Measurements from ENCODE around the gene ENTREP1. TPM values are rescaled to one million over a fixed set of nuclear protein-coding genes. Genes with fewer than 3 reads are reported as not detected.

ENTREP1 gene
- total and polyA plus RNA-seq, 2 experiments from 2014 or later = 0.94 to 2.2 TPM

- H3K4me2 ChIP-seq = peak overlapping the region; percentile 95
Measured at GRCh38 chr9:69326261-69326660, 1.2 kb downstream of the ENTREP1 start.

DNA sequence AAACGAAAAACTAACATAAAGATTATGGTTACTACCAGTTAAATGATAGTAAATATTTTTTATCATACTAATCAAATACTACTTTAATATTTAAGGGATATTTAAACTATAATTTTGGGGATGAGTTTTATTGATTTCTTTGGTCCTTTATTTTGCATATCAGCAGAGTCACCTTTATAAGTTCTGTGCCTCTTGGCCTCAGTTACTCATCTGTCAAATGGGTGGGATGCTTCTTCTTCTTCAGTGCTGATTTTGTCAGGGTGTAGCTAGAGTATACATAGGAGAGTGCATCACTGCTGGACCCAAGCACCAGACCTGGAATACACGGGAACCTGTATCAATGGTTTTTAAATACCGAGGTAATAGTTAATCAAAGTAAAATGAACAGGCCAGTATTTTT, 5.6 kb downstream of the ENTREP1 start:
- H3K79me2 ChIP-seq = no peaks in the 10 kb centered on the region
- WGBS (ENCODE audit: low lambda C conversion rate, missing lambda C conversion rate) = 92% methylated on average over 3 of the region's 3 CpGs
- TF ChIP-seq CTCF (IDR thresholded peaks at IDR 0.05; ENCODE audit: poor library complexity) = no peak
- TF ChIP-seq EZH2 (IDR thresholded peaks at IDR 0.05; ENCODE audit: borderline replicate concordance) = no peak
- no peak for TF ChIP-seq EZH2phosphoT487 (IDR thresholded peaks at IDR 0.05; ENCODE audit: low read depth, severe bottlenecking, unreplicated experiment)
- peaks cover 40% of the 10 kb centered on the region for H3K27me3 ChIP-seq
- no peak overlapping the region for H3K4me2 ChIP-seq
- no peaks in the 10 kb centered on the region for H3K9me2 ChIP-seq (replicated peaks; ENCODE audit: insufficient read depth)
- no peaks in the 10 kb centered on the region for H3K9me3 ChIP-seq (ENCODE audit: low read depth)
- no peak overlapping the region for H2AFZ ChIP-seq
- DNase-seq (ENCODE audit: low spot score) = no peak
- H3K4me3 ChIP-seq = no peak overlapping the region
- H4K20me1 ChIP-seq (ENCODE audit: insufficient read depth, poor library complexity, severe bottlenecking) = no peaks in the 10 kb centered on the region
- H3K4me1 ChIP-seq (ENCODE audit: insufficient read depth) = no peaks in the 10 kb centered on the region
- no peaks in the 10 kb centered on the region for H3K36me3 ChIP-seq (replicated peaks; ENCODE audit: insufficient read depth, low read depth)
- no peak overlapping the region for H3K27ac ChIP-seq

More at GRCh38 chr9:69326261-69326660, 1.2 kb downstream of the ENTREP1 start:
- Histone ChIP-seq H3K9me2 (replicated peaks; ENCODE audit: insufficient read depth) (no peaks in the 10 kb centered on the region), H3K36me3 (replicated peaks; ENCODE audit: insufficient read depth, low read depth) (no peaks in the 10 kb centered on the region), H3K4me1 (ENCODE audit: insufficient read depth) (peaks cover 5% of the 10 kb centered on the region), H4K20me1 (ENCODE audit: insufficient read depth, poor library complexity, severe bottlenecking) (no peaks in the 10 kb centered on the region), H3K9me3 (ENCODE audit: low read depth) (no peaks in the 10 kb centered on the region), H3K27ac (no peak overlapping the region), H3K4me3 (no peak overlapping the region), H3K27me3 (peaks cover 62% of the 10 kb centered on the region), H2AFZ (no peak overlapping the region), H3K79me2 (no peaks in the 10 kb centered on the region)
- TF ChIP-seq EZH2 (IDR thresholded peaks at IDR 0.05; ENCODE audit: borderline replicate concordance) (no peak), CTCF (IDR thresholded peaks at IDR 0.05; ENCODE audit: poor library complexity) (no peak), EZH2phosphoT487 (IDR thresholded peaks at IDR 0.05; ENCODE audit: low read depth, severe bottlenecking, unreplicated experiment) (no peak)
- WGBS (ENCODE audit: low lambda C conversion rate, missing lambda C conversion rate) = 57% methylated on average over 7 of the region's 7 CpGs
- no peak for DNase-seq (ENCODE audit: low spot score)

DNA sequence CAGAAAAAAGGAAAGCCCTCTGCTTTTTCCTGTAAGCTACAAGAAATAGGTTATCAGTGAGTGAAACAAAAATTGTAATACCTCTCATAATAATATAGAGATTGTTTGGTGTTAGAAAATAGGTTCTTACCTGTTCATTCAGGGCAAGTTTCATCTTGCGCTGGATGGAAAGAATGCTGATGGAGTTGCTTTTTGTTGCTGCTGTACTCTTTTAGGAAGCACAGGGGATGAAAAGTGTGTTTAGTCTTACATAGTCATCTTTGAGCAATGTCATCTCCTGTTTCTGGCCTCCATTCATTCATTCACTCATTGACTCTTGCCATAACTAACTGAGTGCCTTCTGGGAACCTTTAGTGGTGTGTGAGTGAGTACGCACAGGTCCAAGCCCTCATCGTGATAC, 6.4 kb downstream of the ENTREP1 start:
- H4K20me1 ChIP-seq (ENCODE audit: insufficient read depth, poor library complexity, severe bottlenecking) = no peaks in the 10 kb centered on the region
- no peaks in the 10 kb centered on the region for H3K9me2 ChIP-seq (replicated peaks; ENCODE audit: insufficient read depth)
- no peaks in the 10 kb centered on the region for H3K4me1 ChIP-seq (ENCODE audit: insufficient read depth)
- H3K9me3 ChIP-seq (ENCODE audit: low read depth) = no peaks in the 10 kb centered on the region
- H2AFZ ChIP-seq = no peak overlapping the region
- no peak for TF ChIP-seq EZH2phosphoT487 (IDR thresholded peaks at IDR 0.05; ENCODE audit: low read depth, severe bottlenecking, unreplicated experiment)
- TF ChIP-seq EZH2 (IDR thresholded peaks at IDR 0.05; ENCODE audit: borderline replicate concordance) = no peak
- TF ChIP-seq CTCF (IDR thresholded peaks at IDR 0.05; ENCODE audit: poor library complexity) = no peak
- WGBS (ENCODE audit: low lambda C conversion rate, missing lambda C conversion rate) = 85% methylated on average over 3 of the region's 3 CpGs
- H3K4me3 ChIP-seq = no peak overlapping the region
- no peak for DNase-seq (ENCODE audit: low spot score)
- no peaks in the 10 kb centered on the region for H3K79me2 ChIP-seq
- no peak overlapping the region for H3K27ac ChIP-seq
- H3K36me3 ChIP-seq (replicated peaks; ENCODE audit: insufficient read depth, low read depth) = no peaks in the 10 kb centered on the region
- H3K4me2 ChIP-seq = no peak overlapping the region
- peaks cover 32% of the 10 kb centered on the region for H3K27me3 ChIP-seq
